GM12878 (cell line): Measurements from ENCODE around the gene CLUH. TPM values are rescaled to one million over a fixed set of nuclear protein-coding genes. Genes with fewer than 3 reads are reported as not detected.

ENCODE experiments used
- ATAC-seq: fragments of 200-7000 bp; cut with Tn5 transposase; 3 replicates; pipeline ENCODE4 v1.9.1; 2020; ENCODE audit warnings: mild to moderate bottlenecking, moderate library complexity
- BruUV-seq: library from RNA; stranded (reverse); fragments of 400-500 nt; replicated peaks from 2 replicates; lab custom pipeline; 2021; lab: Mats Ljungman, UMichigan
- CTCF ChIA-PET: fragments of 300-600 bp; sonication (Branson Sonifier 250); formaldehyde crosslinking; extraction: SDS; loops from one replicate; lab custom pipeline; 2021; ENCODE audit warnings: inconsistent platforms; lab: Yijun Ruan, JAX
- POLR2A ChIA-PET: fragments of 350-600 bp; formaldehyde crosslinking; extraction: SDS; loops from one replicate; lab custom pipeline; 2021; ENCODE audit warnings: inconsistent platforms; lab: Charles Lee
- RAD21 ChIA-PET: fragments of 300-600 bp; sonication (Branson Sonifier 250); formaldehyde crosslinking; loops from one replicate; lab custom pipeline; 2023; ENCODE audit warnings: antibody characterized with exemption; ENCODE audit not compliant: unreplicated experiment; lab: Charles Lee
- SMC1A ChIA-PET: fragments of 300-600 bp; sonication (Branson Sonifier 250); formaldehyde crosslinking; loops from one replicate; lab custom pipeline; 2023; ENCODE audit not compliant: unreplicated experiment, uncharacterized antibody; lab: Charles Lee
- DNase-seq: peaks from one replicate; pipeline ENCODE4 v3.0.0-alpha.2; 2011; ENCODE audit warnings: low read depth, low spot score
- FAIRE-seq: peaks from 3 replicates; lab custom pipeline; 2011; peaks lifted over from hg19 to GRCh38; lab: Jason Lieb, UNC
- H2AFZ ChIP-seq: 2 replicates; pipeline ENCODE4 v1.6.0; 2011; ENCODE audit warnings: low read depth, low read length, control low read depth; ENCODE audit not compliant: control insufficient read depth
- H3K27ac ChIP-seq: 2 replicates; pipeline ENCODE4 v1.5.1; 2011; ENCODE audit warnings: control low read depth; ENCODE audit not compliant: control insufficient read depth, insufficient read depth
- H3K27me3 ChIP-seq, 2 experiments: replicated peaks in 1 of 2; 2 replicates each; pipeline versions ENCODE4 v1.6.0 to v1.6.1; 2011; ENCODE audit warnings: low read length in 1 of 2; ENCODE audit not compliant: control insufficient read depth in 2 of 2, insufficient read depth in 2 of 2
- H3K36me3 ChIP-seq, 2 experiments: 2 replicates each; pipeline ENCODE4 v1.5.1; 2011; ENCODE audit warnings: low read length in 1 of 2; ENCODE audit not compliant: control insufficient read depth in 2 of 2, insufficient read depth in 2 of 2
- H3K4me1 ChIP-seq: 2 replicates; pipeline ENCODE4 v1.6.1; 2011; ENCODE audit warnings: mild to moderate bottlenecking, low read length, moderate library complexity, mixed read lengths; ENCODE audit not compliant: control insufficient read depth, insufficient read depth
- H3K4me2 ChIP-seq: 2 replicates; pipeline ENCODE4 v1.6.0; 2011; ENCODE audit warnings: control low read depth; ENCODE audit not compliant: control insufficient read depth, insufficient read depth
- H3K4me3 ChIP-seq: fragments of 200-600 bp; sonication (generic); 2 replicates; pipeline ENCODE4 v1.5.1; 2016
- H3K79me2 ChIP-seq: 2 replicates; pipeline ENCODE4 v1.6.0; 2011; ENCODE audit warnings: low read length; ENCODE audit not compliant: control insufficient read depth, insufficient read depth
- H3K9ac ChIP-seq: 2 replicates; pipeline ENCODE4 v1.8.0; 2011; ENCODE audit warnings: low read length, control low read depth, mixed read lengths; ENCODE audit not compliant: control insufficient read depth, insufficient read depth
- H3K9me3 ChIP-seq: replicated peaks from 3 replicates; pipeline ENCODE4 v1.5.1; 2011; ENCODE audit warnings: mild to moderate bottlenecking, low read length; ENCODE audit not compliant: control insufficient read depth, insufficient read depth
- H4K20me1 ChIP-seq: 2 replicates; pipeline ENCODE4 v1.6.0; 2011; ENCODE audit not compliant: control insufficient read depth, insufficient read depth
- BACH1 ChIP-seq: fragments of 450-650 bp; IDR thresholded peaks from 2 replicates; pipeline ENCODE4 v1.6.1; 2017; ENCODE audit warnings: mild to moderate bottlenecking, borderline replicate concordance
- CBX3 ChIP-seq: fragments of 200-600 bp; sonication (generic); IDR thresholded peaks from 2 replicates; pipeline ENCODE4 v1.6.1; 2016; ENCODE audit warnings: low read depth, borderline replicate concordance
- FOXK2 ChIP-seq: fragments of 450-650 bp; IDR thresholded peaks from 2 replicates; pipeline ENCODE4 v1.6.1; 2017; ENCODE audit warnings: mild to moderate bottlenecking, moderate library complexity
- HCFC1 ChIP-seq: fragments of 150-350 bp; IDR thresholded peaks from 2 replicates; pipeline ENCODE4 v1.6.1; 2014; ENCODE audit warnings: low read length
- HDAC2 ChIP-seq: fragments of 200-600 bp; sonication (generic); IDR thresholded peaks from 2 replicates; pipeline ENCODE4 v1.6.1; 2017
- HDAC6 ChIP-seq: fragments of 200-600 bp; sonication (generic); IDR thresholded peaks from one replicate; pipeline ENCODE4 v1.8.0; 2017; ENCODE audit warnings: antibody characterized with exemption; ENCODE audit not compliant: unreplicated experiment
- MEF2A ChIP-seq: IDR thresholded peaks from 2 replicates; pipeline ENCODE4 v1.6.1; 2011; ENCODE audit warnings: low read depth, mild to moderate bottlenecking, low read length, moderate library complexity; ENCODE audit not compliant: insufficient read depth
- MLLT1 ChIP-seq: fragments of 450-650 bp; IDR thresholded peaks from 2 replicates; pipeline ENCODE4 v1.6.1; 2016; ENCODE audit warnings: mild to moderate bottlenecking
- MTA3 ChIP-seq: IDR thresholded peaks from 2 replicates; pipeline ENCODE4 v1.6.1; 2012; ENCODE audit warnings: low read length, inconsistent platforms, borderline replicate concordance
- MYB ChIP-seq: fragments of 150-350 bp; IDR thresholded peaks from 2 replicates; pipeline ENCODE4 v1.6.1; 2014; ENCODE audit warnings: mild to moderate bottlenecking, low read depth, low read length, borderline replicate concordance
- NFYB ChIP-seq: IDR thresholded peaks from 2 replicates; pipeline ENCODE4 v1.6.1; 2011; ENCODE audit warnings: low read depth, mild to moderate bottlenecking, low read length, improper control_type of control experiment, moderate library complexity; ENCODE audit not compliant: insufficient read depth
- RUNX3 ChIP-seq: IDR thresholded peaks from 2 replicates; pipeline ENCODE4 v1.6.1; 2012; ENCODE audit warnings: low read length, inconsistent platforms
- SMAD1 ChIP-seq: fragments of 450-650 bp; IDR thresholded peaks from 2 replicates; pipeline ENCODE4 v1.6.1; 2018; ENCODE audit warnings: mild to moderate bottlenecking, low read depth; ENCODE audit not compliant: partially characterized antibody
- SMAD5 ChIP-seq: IDR thresholded peaks from 2 replicates; pipeline ENCODE4 v1.6.1; 2016; ENCODE audit warnings: antibody characterized with exemption, low read depth
- STAT1 ChIP-seq: fragments of 450-650 bp; conservative IDR thresholded peaks from 2 replicates; pipeline ENCODE4 v1.6.1; 2014; ENCODE audit warnings: antibody characterized with exemption, mild to moderate bottlenecking
- ZNF217 ChIP-seq: fragments of 450-650 bp; IDR thresholded peaks from 2 replicates; pipeline ENCODE4 v1.6.1; 2017; ENCODE audit warnings: antibody characterized with exemption, mild to moderate bottlenecking
- WGBS: methylation state at CpG from one replicate; pipeline ENCODE4 v1.1.6; 2016; ENCODE audit warnings: low lambda C conversion rate; ENCODE audit not compliant: insufficient replicate concordance, insufficient coverage; ENCODE audit errors: missing lambda C conversion rate; 5-methylcytosine and 5-hydroxymethylcytosine counted together
- in situ Hi-C: fragments of 300-500 bp; cut with MboI; formaldehyde crosslinking; loops from 9 replicates; pipeline ENCODE4 v1.14.3; 2018; ENCODE audit warnings: mixed read lengths
- intact Hi-C: fragments of 100-400 bp; cut with micrococcal nuclease; formaldehyde crosslinking; loops from one replicate; pipeline ENCODE4 v1.14.2; 2022; ENCODE audit not compliant: unreplicated experiment
- polyA plus RNA-seq, 11 experiments: library from polyadenylated mRNA; depleted of rRNA in 4 of 11; unstranded in 6 of 11; stranded (reverse) in 5 of 11; fragments of >200 nt; fragmentation: Nextera tagmentation in 4 of 11; fragmentation: Illumina TruSeq in 1 of 11; extraction: Ambion mirVana in 4 of 11; extraction: Trizol in 1 of 11; gene quantifications; 1 replicate in 1 of 11; 2 replicates in 10 of 11; pipeline versions ENCODE4 v1.2.1 to v1.2.3, GENCODE V29; 2011 to 2016; ENCODE audit warnings: inconsistent platforms in 2 of 11, missing spikeins in 2 of 11, low read depth in 1 of 11
- total RNA-seq, 4 experiments: library from RNA; depleted of rRNA in 3 of 4; stranded (reverse); fragments of >200 nt in 3 of 4; fragmentation: Illumina TruSeq in 1 of 4; extraction: Trizol in 1 of 4; gene quantifications; 2 replicates each; pipeline versions ENCODE4 v1.2.1 to v1.2.3, GENCODE V29; 2013 to 2021

The CLUH gene
- total and polyA plus RNA-seq, 10 of the 15 experiments (the other 5 are each of a cell fraction or from before 2014, with no cell fraction given) = 0.11 to 147 (median 60.2) TPM

- ATAC-seq = no peak
- RAD21 ChIA-PET = no interaction called here
- no peak overlapping the region for H2AFZ ChIP-seq
- TF ChIP-seq SMAD5 (no peak), HDAC6 (peak; percentile 62), HCFC1 (no peak), RUNX3 (no peak), MTA3 (no peak), SMAD1 (no peak)
- H3K9ac ChIP-seq = no peak overlapping the region
- no TSS peak for BruUV-seq
- no peak for FAIRE-seq
- H3K79me2 ChIP-seq = no peaks in the 10 kb centered on the region
- no peak overlapping the region for H3K27ac ChIP-seq
- H3K9me3 ChIP-seq = no peaks in the 10 kb centered on the region
- intact Hi-C loops = no loop called here
- no peak overlapping the region for H3K4me3 ChIP-seq
- SMC1A ChIA-PET = no interaction called here
- H3K27me3 ChIP-seq = peaks cover 0 to 3% of the 10 kb centered on the region in 2 experiments; a peak in 3 of 4 replicates
- no peaks in the 10 kb centered on the region for H3K36me3 ChIP-seq
- no peaks in the 10 kb centered on the region; the same call in 1 of the 2 replicates for H3K4me1 ChIP-seq
- POLR2A ChIA-PET = no interaction called here
- in situ Hi-C loops = no loop called here
- H4K20me1 ChIP-seq = no peaks in the 10 kb centered on the region
- WGBS = 15% methylated on average over 29 of the region's 40 CpGs
- H3K4me2 ChIP-seq = no peak overlapping the region
- CTCF ChIA-PET = no interaction called here
- DNase-seq = no peak
Observed at GRCh38 chr17:2724784-2725164, 13.2 kb upstream of the CLUH start.

GRCh38 chr17:2723997-2724783 lies 12.6 kb upstream of the CLUH start:
- Histone ChIP-seq H3K79me2 (no peaks in the 10 kb centered on the region), H3K9me3 (no peaks in the 10 kb centered on the region), H3K36me3 (no peaks in the 10 kb centered on the region), H3K4me3 (no peak overlapping the region), H3K27ac (no peak overlapping the region), H3K4me1 (no peaks in the 10 kb centered on the region; the same call in 1 of the 2 replicates), H4K20me1 (no peaks in the 10 kb centered on the region), H3K9ac (no peak overlapping the region), H2AFZ (no peak overlapping the region), H3K27me3 (peaks cover 0 to 3% of the 10 kb centered on the region in 2 experiments; a peak in 3 of 4 replicates), H3K4me2 (no peak overlapping the region)
- in situ Hi-C loops = no loop called here
- no peak for DNase-seq
- ChIA-PET POLR2A (no interaction called here), CTCF (interaction anchor here (0.6 kb wide), 1 partner anchor 49 kb away, joined by 3 read pairs; no protein-coding TSS in a partner anchor), SMC1A (no interaction called here), RAD21 (no interaction called here)
- FAIRE-seq = no peak
- no peak for ATAC-seq
- 25% methylated on average over 68 of the region's 98 CpGs for WGBS
- BruUV-seq = no TSS peak
- intact Hi-C loops = no loop called here
- TF ChIP-seq CBX3 = no peak
- no peak for TF ChIP-seq NFYB
- TF ChIP-seq HDAC2 = no peak
- TF ChIP-seq MEF2A = no peak
- TF ChIP-seq FOXK2 = no peak
- no peak for TF ChIP-seq MLLT1
- TF ChIP-seq STAT1 = no peak
- no peak for TF ChIP-seq MYB
- no peak for TF ChIP-seq BACH1
- no peak for TF ChIP-seq ZNF217
